HG03558 (cell line): ENCODE results near the gene TMOD2.

Experiments used
- ATAC-seq: cut with Tn5 transposase; IDR thresholded peaks from one replicate; pipeline ENCODE4 v1.9.1; 2021; ENCODE audit warnings: moderate number of reproducible peaks; ENCODE audit not compliant: unreplicated experiment; ENCODE audit errors: extremely low read depth

Gene TMOD2

GRCh38 chr15:51806123-51806522 is 54.7 kb downstream of the TMOD2 start:
- ATAC-seq: no peak

DNA sequence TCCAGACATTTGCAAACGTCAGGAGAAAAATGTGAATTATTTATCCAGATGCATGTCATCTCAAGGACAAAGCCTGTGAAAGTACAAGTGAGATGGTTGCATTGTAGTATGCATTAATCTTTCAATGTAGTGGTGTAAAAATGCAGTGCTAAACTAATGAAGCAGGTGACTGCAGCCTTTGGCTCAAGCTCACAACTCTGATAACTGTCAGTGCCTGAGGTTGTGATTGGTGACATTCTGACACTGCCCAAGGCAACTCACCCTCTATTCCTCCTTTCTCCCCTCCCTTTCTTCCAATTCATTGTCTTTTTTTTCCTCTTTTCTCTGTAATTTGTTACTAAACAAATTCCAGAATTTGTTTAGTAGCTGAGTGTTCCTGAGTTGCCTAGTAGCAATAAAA is 58.1 kb downstream of the TMOD2 start:
- ATAC-seq: no peak

DNA sequence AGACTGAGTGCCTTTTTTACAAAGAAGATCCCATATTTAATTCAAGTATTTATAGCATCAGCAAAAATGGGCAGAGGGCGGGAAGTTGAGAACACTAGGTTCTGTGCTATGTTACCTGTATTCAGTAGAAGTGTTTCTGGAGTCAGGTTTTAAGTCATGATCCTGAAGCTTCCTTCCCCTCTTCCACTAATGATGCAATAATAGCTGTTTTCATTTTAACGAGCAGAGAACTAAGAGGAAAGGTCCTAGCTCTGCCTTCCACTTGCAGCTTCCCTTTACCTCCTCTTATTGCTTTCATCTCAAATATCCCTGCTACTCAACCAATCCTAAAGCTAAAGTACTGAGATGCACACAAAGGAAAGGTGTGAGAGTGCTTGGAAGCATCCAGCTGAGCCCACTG is 61.2 kb downstream of the TMOD2 start:
- no peak for ATAC-seq

GRCh38 chr15:51814606-51815005 is 63.2 kb downstream of the TMOD2 start:
- no peak for ATAC-seq

DNA sequence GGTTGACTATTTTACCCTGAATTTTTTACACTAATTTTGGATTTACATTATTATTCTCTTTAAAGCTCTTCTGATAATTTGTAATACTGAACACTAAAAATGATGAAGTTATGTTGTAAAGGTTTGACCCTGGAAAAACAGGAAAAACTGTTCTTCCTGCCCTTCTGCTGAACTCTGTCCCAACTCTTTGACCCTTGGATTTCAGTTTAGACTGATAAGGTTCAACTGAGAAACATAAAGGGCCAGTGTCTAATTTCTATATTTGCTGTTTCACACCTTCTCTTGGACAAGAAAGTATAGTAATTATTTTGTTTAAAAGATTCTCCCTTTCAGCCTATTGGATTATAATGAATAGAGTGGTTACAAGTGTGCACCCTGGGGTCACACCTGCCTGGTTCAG is 65.2 kb downstream of the TMOD2 start:
- no peak for ATAC-seq

- no peak for ATAC-seq
Observed at GRCh38 chr15:51818150-51818549, 66.8 kb downstream of the TMOD2 start.

- ATAC-seq: no peak
Observed at GRCh38 chr15:51825698-51826097, 74.3 kb downstream of the TMOD2 start.

GRCh38 chr15:51828621-51829375 is 77.4 kb downstream of the TMOD2 start:
- no peak for ATAC-seq

- ATAC-seq: peak; percentile 50
Observed at GRCh38 chr15:51829376-51830275, 78.2 kb downstream of the TMOD2 start, which contains the start of gene TMOD3. TSS of gene TMOD3 (plus strand) at chr15:51829653. CDS start at chr15:51862885, 33,232 bp downstream.

- no peak for ATAC-seq
Observed at GRCh38 chr15:51830276-51830806, 78.9 kb downstream of the TMOD2 start.

DNA sequence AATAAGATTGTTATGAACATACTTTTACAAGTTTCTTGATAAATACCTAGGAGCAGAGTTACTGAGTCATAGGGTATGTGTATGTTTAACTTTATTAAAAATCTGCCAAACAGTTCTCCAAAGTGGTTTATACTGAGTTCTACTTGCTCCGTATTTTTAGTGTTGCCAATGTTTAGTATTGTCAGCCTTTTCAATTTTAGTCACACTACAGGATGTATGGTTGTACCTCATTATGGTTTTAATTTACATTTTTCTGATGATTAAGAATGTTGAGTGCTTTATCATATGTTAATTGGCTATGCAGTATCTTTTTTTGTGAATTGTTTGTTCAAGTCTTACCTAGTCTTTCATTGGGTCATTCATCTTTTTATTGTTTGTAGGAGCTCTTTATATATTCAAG is 82.4 kb downstream of the TMOD2 start:
- ATAC-seq: no peak

GRCh38 chr15:51837792-51838251 is 86.4 kb downstream of the TMOD2 start:
- no peak for ATAC-seq

GRCh38 chr15:51838270-51838669 is 86.9 kb downstream of the TMOD2 start:
- no peak for ATAC-seq

DNA sequence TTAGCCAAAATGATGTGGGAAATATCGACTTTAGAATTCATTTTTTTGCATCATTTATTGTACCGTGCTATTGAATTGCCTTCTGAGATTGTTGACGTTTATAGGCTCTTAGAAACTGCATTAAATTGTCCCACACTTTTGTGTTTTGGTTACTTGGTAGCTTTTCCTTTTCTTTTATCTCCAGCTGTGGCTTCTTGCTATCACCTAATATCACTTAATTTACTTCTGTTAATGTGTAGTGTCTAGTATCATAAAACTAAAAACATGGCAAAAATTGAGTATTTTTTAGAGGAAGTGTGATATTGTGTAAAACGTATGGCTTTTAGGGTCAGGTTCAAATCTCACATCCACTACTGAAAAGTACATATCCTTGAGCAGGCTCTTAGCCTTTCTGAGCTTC is 89.3 kb downstream of the TMOD2 start:
- ATAC-seq: no peak

- ATAC-seq: no peak
Observed at GRCh38 chr15:51841406-51842040, 90.1 kb downstream of the TMOD2 start.

DNA sequence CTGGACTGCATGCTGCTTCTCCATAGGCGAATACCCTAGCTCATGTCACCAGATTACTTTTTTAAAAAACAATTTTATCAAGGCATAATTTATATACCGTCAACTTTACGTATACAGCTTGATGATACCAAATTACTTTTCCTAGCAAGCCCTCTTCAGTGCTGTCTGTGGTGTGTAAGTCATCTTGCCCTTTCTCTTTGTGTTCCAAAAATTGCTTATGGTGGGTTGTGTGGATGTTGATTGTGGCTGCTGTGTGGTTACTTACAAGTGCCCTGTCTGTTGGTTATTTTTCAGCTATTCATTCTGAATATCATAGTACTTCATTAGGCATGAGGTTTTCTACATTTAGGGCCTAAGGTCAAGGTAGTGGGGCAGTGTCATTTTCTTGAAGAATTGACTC is 90.9 kb downstream of the TMOD2 start:
- no peak for ATAC-seq

GRCh38 chr15:51842852-51843737 is 91.7 kb downstream of the TMOD2 start:
- peak; percentile 33 for ATAC-seq

- no peak for ATAC-seq
Observed at GRCh38 chr15:51844747-51845426, 93.5 kb downstream of the TMOD2 start.

GRCh38 chr15:51846066-51846462 is 94.7 kb downstream of the TMOD2 start:
- no peak for ATAC-seq
